GM18909 (cell line): ENCODE results near the gene LONRF2.
"Not testable (repeated sequence)": the region's sequence is repeated elsewhere in the genome, so short reads cannot be mapped to it uniquely, and the experiment has no call there.

Experiments used
- ATAC-seq: cut with Tn5 transposase; IDR thresholded peaks from one replicate; pipeline ENCODE4 v1.9.1; 2021; ENCODE audit warnings: mild to moderate bottlenecking; ENCODE audit not compliant: unreplicated experiment, poor library complexity

The LONRF2 gene

DNA sequence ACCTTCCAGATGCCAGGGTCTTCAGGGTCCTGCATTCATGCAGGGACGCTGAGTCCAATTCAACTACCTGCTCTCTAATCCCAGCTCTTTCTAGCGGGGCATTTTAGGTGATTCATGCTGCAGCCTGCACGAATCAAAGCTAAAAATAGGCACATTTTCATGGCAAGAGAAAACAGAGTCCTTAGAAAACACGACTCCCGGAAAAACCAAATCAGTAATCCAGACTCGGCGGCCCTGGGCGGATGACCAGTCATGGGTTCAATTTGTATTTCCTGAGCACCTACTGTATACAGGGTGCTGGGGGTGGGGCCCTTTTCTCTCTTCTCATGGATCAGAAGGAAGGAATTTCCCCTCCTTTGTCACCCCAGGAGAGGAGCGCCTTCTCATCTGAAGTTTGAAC, 64.4 kb downstream of the LONRF2 start:
- no peak for ATAC-seq

DNA sequence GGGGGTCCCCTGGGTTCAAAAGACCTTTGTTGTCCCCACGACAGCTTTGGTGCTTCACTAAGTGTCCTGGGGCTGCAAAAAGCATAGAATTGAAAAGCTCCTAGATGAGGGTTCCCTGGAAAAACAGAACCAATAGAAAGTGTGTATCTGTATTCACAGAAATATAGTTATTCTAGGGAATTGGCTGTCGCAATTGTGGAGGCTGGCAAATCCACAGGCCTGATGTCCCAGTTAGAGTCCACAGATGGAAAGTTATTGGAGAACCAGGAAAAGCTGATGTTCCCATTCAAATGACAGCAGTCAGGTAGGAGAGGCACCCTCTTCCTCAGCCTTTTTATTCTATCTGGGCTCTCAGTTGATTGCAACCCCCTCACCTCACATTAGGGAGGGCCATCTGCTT, 65.5 kb downstream of the LONRF2 start:
- ATAC-seq: no peak

DNA sequence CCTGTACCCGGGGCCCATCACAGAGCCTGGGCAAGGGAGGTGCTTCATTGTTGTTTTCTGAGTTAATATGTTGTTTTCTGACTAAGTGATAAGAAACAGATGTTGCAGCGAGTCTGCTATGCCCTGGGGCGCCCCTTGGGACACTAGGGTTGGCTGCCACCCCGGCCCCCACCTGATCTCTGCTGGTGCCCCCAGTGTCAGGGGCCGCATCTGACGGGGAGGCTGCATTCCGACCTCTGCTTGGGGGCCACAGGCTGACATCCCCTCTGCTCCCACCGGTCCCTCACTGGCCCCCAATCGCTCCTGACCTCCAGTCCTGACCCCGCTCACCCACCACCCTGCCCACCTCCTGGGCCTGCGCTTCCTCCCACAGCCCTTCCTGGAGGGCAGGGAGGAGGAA, 65.9 kb downstream of the LONRF2 start:
- no peak for ATAC-seq

DNA sequence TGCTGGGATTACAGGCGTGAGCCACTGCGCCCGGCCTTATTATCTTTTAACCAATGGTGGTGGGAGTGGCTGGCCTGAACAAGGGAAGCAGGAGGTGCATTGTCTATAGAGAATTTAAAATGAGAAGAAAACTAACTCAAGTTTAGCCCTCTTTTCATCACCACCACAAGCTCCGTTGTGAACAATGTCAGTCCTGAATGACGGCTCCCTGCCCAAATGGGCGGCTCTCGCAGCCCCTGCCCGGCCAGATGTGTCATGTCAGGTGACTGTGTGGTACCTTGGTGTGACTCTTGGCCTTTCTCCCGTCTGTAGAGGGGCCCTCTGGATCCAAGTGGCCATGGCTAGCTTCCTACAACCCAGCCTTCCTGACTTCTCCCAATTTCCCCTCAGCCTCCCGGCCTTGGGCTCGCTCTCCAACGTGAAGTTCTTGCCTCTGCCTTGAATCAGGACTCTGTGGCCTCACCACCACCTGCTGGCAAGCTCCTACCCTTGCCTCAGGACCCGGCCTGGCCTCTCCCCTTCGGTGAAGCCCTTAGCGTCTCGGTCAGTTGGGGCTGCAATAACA, 67.6 kb downstream of the LONRF2 start:
- no peak for ATAC-seq

DNA sequence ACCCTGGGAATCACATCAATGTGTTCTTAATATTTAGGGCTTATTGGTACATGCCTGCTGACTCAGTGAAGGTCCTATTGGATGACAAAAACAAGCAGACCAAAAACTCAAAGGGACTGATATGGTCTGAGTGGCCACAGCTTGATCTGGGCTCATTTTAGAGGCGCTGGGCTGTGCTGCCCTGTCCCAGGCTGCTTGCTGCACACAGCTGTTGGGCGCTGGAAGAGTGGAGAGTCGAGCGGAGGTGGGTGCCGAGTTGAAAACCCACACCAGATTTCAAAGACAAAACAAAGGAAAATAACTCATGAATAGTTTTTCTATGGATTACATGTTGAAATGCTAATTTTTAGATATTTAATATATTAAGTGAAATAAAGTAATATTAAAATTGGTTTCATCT, 68.5 kb downstream of the LONRF2 start:
- no peak for ATAC-seq

DNA sequence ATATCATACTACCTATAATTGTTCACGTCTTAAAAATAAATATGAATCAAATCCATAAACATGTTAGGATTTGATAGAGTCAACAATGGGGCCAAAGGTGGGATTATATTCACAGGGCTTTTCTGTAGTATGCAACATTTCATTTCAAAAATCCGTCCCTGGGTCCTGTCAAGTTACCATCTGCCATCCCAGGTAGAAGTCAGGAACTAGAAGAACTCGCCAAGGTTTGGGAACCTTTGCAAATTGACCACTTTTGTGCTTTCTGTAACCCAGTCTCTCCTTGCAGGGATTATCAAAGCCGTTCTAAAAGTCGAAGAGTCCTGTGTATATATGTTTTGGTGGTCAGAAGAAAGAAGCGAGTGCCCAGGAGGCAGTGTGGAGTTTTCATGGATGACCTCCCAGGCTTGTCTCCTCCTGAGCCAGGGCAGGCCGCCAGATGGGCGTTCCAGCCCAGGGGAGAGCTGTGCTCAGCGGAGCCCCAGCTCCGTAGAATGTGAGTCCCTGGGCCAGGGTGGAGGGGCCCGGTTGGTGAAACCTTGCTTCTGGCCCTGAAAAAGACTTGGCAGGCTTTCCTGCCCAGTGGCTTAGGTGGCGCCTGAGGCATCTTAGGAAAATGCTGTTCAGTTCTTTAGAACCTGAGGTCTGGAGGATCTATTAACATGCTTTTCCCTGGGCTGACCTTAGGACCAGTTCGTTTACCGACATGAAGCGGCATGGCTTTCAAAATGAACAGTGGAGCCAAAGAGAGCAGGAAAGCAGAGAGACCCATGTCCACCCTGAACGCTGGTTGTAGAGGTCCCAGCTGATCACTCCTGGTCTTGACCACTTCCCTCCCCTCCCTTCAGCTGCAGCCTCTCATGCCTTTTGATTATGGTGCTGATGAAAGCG, 69.2 kb downstream of the LONRF2 start:
- ATAC-seq: no peak

DNA sequence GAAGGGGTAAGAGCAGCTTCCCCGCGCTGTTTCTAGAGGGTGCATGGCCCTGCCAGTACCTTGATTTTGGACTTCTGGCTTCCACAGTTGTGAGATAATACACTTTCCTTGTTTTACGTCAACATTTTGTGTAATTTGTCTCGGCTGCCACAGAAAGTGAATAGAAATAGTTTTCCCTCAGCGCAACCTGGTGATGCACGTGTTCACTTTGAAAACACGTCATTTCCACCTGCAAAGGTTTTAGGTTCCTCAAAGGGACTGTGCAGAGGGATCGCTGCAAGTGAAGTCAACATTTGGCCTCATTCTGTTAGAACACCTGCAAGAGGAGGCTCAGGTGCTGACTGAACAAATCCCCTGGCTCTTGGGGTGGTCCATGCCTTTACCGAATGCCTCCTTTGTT, 71.7 kb downstream of the LONRF2 start:
- no peak for ATAC-seq

DNA sequence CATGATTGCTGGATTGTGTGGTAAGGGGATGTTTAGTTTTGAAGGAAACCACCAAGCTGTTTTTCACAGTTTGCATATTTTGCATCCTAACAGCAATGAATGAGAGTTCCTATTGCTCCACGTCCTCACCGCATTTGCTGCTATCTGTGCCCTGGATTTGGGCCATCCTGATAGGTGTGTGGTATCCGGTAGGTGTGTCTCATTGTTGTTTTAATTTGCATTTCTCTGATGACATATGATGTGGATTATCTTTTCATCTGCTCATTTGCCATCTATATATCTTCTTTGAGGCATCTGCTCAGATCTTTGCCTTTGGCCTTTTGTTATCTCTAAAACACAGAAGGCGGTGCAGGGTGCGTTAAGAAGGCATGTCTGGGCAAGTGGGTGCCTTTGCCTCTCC, 73.3 kb downstream of the LONRF2 start:
- ATAC-seq: no peak

DNA sequence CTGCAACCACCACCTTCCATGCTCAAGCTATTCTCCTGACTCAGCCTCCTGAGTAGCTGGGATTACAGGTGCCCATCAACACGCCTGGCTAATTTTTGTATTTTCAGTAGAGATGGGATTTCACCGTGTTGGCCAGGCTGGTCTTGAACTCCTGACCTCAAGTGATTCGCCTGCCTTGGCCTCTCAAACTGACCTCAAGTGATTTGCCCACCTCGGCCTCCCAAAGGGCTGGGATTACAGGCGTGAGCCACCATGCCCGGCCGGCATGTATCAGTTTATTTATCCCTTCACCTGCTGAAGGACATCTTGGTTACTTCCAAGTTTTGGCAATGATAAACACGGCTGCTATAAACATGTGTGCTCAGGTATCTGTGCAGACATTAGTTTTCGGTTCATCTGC, 73.7 kb downstream of the LONRF2 start:
- not testable (repeated sequence) for ATAC-seq

DNA sequence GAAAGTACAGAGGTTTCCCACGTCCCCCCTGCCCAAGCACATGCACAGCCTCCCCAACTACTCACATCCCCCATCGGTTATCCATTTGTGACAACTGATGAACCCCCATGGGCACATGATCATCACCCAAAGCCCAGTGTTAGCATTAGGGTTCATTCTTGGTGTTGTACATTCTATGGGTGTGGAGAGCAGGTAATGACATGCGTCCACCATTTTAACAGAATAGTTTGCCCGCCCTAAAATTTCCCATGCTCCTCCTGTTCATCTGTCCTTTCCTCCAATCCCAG, 74.3 kb downstream of the LONRF2 start:
- peak; percentile 22 for ATAC-seq

DNA sequence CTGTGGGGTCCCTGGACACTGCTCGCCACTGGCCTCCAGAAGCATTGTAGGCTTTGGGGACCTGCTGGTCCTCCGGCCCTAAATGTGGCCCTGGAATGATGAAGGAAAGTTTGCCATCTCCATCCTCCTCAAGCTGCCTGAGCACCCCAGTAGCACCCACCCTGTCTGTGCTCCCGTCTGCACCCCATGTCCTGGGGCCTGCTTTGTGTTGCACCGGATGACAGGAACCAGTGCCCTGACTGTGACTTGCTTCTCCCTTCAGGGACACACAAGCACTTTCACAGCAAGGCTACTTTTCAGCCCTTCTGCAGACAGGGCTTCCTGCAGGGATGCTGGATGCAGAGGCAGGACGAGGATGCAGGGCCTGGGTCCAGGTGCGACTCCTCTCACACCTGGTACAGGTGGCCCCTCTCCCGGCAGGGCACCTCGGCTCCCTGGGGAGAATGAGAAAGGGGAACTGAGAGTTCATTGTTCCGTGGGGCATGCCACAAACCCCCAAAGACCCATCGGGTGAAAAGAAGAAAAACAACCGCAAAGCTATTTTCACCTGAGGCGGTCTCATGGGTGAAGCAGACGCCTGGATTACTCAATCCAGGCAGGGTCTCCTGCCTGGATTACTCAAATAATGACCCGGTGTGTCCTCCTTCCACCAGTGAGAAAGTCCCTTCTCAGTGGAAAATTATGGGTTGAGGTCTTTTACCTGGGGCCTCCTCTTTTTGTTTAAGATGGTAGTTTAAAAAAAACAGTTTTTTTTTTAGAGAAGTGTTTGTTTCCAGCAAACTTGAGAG, 74.9 kb downstream of the LONRF2 start:
- ATAC-seq: peak; percentile 92

DNA sequence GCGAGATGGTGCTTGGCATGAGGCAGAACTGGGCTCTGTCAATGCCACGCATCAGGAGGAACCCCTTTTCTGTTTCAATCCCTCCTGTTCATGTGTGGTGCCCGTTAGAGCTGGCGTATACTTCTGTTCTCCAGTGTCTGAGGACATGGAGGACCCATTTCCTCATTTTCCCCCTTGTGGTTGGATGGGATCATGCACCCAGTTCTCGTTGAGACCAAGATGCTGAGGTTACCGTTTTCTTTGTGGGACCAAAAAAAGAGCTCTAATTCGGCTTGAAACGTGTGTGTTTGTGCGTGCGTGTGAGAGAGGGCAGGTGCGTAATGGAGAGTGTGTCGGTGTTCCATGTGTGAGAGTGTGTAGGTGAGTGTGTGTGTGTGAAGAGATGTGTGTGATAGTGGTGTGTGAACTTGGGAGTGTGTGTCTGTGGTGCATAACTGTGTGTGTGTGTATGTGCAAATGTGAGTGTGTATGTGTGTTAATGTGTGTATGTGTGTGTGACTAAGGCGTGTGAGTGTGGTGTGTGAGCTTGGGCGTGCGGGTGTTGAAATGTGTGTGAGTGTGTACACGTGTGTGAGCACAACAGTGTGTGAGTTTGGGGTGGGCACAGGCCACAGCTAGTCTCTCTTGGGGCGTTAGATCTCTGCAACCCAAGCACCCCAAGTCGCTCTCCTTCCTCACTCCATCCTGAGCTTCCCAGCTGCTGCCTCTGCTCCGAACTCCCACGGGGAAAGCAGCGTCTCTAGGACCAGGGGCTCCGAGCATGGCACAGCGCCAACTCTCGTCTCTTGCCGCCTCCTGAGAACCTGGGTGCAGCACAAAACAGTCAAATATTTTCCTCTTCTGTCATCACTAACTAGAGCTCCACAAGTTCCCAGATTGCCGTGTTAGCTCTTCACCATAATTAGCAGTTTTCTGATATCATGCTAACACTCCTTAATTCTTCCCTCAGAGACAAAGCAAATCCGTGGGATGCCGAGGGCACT, 75.8 kb downstream of the LONRF2 start:
- ATAC-seq: no peak

DNA sequence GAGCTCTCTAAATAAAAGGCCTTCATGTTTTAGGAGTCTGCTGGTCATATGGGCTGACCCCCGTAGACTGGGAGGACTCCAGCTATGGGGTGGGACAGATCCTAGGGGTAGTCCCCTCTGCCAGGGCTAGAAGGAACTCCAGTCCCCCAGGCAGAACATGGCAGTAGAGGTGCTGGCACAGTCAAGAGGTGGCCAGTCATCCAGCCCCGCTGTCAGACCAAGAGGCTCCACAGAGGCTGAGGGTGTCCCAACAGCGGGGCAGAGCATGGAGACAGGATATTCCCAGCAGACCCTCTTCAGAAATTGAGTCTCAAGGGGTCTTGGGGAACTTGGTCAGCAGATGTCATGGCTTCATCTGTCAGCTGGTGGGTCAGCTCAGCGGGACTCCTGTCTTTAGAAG, 76.6 kb downstream of the LONRF2 start:
- ATAC-seq: no peak

DNA sequence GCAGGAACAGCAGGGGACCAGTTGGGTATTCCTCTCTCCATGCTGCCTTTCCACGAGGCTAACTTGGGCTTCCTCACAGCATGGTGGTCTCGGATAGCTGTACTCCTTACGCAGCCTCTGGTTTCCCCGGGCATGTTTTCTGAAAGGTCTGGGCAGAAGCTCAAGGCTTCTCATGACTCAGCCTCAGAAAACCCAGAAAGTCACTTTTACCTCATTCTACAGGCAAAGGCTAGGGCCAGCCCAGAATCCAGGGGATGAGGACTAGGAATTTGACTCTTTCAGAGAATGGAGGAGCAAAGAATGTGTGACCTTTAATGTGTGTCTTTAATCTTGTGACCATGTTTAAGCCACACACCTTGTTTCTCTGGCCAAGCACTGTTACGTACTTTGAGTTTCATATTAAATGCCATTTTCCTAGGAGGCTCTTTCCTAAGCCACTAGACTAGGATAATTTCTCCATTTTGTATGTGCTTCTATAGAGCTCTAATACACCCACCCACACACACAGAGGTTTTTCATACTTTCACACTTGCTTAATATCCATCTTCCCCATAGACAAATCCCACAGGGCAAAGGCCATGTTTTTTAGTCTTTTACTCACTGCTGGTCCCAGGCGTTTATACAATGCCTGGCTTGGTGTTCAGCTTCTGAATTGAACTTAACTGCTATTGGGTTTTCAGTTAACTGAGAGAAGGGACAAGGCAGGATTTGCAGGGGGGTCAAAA, 77.3 kb downstream of the LONRF2 start:
- no peak for ATAC-seq

DNA sequence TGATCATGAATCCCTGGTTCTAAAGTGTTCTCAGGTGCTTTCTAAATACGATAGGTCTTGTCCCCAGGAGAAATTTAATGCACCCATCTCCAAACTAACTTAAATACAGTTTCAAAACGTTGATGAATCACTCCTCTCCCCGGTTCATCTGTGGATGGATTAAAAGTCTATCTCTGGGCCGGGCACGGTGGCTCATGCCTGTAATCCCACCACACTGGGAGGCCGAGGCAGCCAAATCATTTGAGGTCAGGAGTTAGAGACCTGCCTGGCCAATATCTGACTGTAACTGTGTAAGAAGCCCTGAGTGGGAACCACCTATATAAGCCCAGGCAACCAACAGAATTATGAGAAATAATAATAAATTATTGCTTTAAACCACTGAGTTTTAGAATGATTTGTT, 78.7 kb downstream of the LONRF2 start:
- ATAC-seq: no peak

DNA sequence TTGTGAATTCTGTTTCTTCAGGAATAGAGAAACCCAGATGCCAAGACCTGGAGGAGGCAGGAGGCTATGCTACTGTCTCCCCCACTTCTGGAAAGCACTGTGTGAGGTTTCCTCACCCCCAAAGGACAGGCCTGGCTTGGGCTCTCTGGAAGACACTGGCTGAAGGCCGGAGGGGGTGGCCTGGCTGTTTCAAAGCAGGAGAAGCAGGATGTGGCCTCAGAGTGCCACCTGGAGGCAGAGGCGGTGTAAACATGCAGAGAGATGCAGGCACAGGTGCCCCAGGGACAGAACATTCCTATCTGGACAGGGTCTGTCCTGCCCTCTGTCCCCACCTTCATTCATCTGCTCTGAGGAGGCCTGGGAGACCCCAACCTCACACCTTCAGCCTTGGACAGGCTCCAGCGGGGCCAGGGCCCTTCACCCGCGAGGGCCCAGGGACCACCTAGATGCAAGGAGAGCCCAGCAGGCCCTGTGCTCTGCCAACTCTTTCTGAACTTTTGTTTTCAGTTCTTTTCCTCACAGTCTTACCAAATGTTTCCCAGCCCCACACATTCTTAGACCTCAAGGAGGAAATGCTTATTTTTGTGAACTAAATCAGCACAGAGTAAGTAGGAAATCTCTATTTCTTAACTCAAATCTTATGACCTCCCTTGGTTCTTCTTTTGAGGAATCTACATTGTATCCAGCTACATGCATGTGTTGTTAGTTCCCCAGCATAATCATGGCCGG, 79.2 kb downstream of the LONRF2 start:
- peak; percentile 42 for ATAC-seq

DNA sequence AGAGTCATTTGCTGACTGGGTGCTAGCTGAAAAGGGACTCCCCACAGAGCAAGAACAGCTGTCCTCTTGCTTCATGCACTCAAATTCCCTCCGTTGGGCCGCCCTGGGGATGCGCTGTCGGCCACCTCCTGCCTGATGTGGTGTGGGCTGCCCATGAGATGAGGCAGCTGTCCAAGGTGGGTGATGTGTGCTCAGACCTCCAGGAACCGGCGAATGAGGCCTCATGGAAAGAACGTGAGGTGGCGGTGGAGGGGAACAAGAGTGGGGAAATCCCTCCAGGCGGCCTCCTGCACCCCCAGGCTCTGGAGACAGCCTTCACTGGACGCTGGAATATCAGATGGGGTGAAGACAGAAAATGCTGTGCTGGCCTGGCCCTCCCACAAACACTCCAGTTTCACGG, 79.8 kb downstream of the LONRF2 start:
- ATAC-seq: no peak

DNA sequence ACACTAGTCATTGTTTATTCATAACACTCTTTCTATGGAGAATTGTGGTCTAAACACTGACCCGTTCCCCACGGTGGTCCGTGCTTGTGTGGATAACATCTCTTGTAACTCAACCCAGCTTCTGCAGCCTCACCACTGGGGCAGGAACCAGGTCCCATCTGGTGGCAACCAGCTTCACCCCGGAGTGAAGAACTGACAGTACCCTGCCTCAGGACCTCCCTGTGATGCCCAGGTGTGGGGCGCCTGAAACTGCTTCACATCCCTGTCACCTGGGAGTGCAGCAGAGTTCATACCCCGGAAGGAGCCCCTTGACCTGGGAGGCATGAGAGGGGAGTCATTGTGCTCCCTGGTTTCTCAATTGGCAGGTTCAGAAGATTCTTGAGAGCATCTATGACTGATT, 81.1 kb downstream of the LONRF2 start:
- no peak for ATAC-seq

DNA sequence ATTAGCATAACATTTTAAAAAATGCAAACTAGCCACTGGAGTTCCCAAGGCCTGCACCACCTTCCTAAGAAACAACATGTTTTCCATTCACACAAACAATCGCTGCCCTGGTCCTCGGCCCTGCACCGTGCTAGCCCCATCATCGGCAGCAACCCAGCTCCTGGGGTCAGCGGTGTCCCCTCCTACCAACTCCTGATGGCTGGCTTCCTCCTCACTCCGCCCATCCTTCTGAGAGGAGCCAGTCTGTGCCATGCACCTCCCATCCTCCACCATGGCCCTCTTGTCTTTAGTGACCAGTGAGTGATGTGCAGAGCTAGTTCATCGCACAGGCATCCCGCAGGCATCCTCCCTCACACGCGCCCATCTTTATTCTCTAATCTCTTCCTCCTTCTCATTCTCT, 81.9 kb downstream of the LONRF2 start:
- no peak for ATAC-seq
